Iris pigment epithelial cell (primary cell): ENCODE data around the gene LSM8.
"Not testable (repeated sequence)": the region's sequence is repeated elsewhere in the genome, so short reads cannot be mapped to it uniquely, and the experiment has no call there.

Source experiments
- DNase-seq: peaks from one replicate; pipeline ENCODE4 v3.0.0-alpha.2; 2011; ENCODE audit warnings: low read depth

The LSM8 gene

DNA sequence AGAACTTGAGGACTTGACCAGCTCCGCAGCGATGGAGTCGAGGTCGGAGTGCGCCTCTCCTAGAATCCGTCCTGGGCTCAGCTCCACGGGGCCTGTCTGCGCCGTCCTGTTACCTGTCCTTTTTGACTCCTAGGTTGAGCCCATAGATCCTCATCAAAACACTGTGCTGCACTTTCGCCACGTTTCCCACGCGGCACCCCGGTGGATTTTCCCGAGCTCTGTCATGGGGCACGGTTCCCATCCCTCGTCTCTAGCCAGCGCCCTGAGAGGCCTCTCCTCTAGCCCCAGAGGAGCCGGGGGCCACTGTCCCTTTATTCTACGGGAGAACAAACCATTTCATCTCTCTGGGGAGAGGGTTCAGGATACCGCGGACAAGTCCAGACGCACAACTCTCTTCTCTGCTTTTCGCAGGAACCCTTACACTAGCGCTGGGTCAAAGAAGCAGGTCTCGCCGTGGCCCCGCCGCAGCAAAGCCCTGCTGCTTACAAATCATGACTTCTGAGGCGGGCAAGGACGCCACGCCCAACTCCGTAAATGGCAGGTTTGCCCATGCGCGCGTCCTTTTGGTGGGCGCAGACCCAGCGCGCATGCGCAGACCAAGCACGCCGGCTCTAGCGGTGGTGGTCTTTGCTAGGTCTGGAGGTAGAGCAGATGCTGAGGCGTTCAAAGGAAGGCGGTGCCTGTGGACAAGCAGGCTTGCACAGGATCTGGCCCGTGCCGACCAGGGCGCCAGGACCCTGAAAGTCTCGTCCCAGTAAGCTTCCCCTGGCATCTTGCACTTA lies 30.3 kb downstream of the LSM8 start:
- DNase-seq: peak; percentile 67

DNA sequence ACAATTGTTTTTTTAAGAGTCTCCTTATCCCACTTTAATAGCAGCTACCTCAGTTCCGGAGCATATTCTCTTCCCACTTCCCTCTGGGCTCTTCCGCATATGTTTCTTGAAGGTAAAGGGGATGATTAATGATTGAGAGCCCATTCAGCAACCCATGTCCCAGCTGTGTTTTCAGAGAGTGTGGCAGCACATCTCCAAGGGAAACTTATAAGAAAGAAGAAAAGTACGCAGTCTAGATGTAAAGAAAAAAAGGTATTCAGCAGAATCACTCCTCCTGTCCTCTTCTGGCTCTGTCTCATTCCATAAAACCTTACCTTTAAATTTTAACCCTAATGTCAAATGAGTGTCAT lies 30.8 kb downstream of the LSM8 start:
- no peak for DNase-seq

DNA sequence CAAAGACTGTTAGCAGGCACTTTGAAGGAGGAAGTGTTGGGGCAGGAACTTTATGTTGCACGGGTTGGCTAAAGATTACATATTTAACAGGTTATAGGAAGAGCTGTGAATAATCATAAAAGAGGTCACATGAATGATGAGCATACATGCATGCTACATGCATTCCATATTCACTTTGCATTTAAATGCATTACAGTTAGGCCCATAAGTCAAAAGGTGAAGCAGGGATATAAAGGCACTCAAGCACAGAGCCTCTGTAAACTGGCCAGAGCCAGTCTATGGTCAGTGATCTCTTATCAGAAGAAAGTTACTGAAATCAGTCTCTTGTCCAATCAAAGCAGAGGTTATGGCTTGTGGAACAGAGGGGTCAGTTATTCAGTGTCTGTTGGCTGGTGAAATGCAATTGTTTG lies 33.3 kb downstream of the LSM8 start:
- DNase-seq: no peak

DNA sequence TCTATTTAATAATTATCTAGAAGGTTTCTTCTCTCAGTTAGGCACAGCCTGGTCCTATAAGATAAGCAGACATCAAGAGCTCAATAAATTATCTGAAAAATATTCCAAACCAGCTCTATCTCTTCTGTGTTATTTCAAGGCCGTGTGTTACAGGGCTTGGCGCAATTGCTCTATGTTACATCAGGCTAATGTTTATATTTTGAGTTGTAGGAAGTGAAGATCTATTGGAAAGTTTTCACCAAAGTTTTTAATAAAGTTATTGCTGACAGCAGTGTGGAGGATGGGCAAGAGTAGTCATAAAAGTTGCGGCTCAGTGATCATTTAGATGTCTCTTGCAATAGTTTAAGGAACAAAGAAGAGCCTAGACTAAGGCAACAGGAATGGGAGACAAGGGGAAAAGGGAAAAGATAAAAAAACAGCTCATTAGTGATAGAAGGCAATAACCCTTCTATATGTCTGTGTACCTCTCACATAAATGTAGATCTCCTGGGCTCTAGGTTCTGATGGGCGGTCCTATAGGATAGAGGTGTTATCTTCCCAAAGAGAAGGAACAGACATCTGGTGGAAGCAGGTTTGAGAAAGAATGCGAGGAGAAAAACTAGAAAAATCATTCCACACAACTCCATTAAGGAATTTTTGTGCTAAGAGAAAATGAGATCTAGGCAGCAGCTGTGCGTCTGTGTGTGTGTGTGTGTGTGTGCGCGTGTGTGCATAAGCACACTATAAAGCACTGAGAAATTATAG lies 34.6 kb downstream of the LSM8 start:
- DNase-seq: no peak

DNA sequence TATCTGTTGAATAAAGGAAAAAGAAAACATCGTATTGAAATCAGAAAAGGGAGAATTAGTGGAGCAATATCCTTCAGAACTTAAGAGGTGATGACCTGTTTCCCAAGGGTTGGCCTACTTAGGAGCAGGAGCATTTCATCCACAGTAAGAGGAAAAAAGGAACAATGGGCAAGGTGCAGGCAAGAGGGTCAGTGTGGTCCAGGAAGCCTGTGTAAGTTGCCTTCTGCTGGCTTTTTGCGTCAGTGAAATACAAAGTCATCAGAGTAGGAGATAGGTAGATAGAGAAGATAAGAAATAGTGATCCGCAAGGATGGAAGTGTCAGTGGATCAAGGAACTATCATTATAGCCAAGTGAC lies 35.2 kb downstream of the LSM8 start:
- no peak for DNase-seq

DNA sequence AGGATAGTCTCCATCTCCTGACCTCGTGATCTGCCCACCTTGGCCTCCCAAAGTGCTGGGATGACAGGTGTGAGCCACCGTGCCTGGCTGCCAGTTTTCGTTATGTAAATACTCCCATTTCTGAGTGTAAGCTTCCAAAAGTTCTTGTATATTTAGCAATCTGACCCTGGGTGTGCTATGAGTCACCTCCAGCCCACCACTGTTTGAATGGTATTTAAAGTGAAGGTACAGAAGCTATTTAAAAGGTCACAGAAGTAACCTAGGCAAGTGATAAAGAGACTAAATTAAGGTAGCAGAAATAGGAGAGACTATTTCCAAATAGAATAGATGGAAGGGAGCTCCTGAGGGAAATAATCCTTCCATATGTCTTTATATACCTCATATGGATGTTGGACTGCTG lies 36.6 kb downstream of the LSM8 start:
- no peak for DNase-seq

DNA sequence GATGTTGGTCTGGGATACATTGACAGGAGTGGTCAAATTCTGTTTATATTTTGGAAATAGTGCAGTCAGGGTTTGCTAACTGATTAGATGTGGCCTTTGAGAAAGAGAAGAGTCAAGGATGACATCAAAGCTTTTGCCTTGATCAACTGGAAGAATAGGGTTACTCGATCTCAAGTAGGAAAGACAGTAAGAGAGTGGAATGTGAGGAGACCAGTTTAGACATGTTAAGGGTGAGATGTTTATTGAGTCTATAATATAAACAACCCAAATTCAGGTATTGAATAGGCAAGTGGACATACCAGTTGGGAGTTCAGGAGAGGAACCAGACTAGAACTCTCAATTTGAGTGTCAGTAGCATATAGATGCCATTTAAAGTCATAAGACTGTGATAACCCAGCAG lies 38.6 kb downstream of the LSM8 start:
- no peak for DNase-seq

DNA sequence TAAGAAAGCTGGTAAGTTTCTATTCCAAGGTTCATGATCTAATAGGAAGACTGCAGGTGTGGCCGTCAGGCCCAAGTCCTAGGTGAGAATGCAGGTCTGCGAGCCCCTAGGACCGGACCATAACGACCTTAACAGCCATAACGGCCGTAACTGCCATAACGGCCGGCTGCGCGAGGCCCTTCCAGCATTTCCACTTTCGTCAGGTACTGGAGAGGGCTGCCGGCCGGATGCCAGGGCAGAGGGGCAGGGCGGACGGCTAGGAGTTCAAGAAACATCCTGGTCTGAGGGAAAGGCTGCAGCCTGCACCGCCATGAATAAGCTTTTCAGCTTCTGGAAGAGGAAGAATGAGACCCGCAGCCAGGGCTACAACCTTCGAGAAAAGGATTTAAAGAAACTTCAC lies 40.6 kb downstream of the LSM8 start, which contains the start of gene ANKRD7:
Gene ANKRD7, plus strand, starts transcription at position 184 of the 400 bp plus-strand sequence. Its CDS starts 127 bp downstream, at position 311.
- DNase-seq: no peak

DNA sequence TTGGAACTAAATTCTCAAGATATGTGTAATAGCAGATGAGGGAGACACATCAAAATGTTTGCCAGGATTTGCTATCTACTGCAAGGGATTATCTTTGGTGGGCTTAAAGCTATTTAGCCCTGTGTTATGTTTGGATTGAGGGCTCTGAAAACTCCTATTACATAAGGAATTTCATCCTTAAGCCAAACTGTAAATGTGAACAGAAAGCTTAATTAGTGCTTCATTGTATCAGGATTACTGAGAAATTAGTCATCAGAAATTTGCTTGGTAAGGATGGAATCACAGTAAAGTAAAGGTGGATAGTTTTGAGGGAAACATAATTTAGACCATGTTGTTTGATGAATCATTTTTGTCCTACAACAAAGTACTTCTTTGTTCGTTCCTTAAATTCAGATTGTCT lies 48.9 kb downstream of the LSM8 start:
- peak; percentile 0 for DNase-seq

DNA sequence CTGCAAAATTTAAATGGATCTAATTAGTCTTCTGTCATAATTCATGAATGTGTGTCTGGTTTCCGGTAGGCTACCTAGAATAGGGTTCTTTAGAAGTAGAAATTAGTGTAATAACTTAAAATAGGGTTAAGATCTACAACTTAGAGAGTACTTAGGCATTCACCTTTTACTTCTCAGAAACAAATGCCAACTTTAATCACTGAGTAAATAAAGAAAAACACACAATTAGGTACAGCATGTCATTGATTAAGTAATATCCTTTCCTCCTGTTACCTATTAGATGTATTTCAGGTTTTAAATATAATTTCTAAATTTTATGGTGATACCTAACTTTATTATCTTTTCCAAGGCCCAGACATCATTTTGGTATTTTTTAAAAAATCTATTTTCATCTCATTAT lies 49.8 kb downstream of the LSM8 start:
- no peak for DNase-seq

DNA sequence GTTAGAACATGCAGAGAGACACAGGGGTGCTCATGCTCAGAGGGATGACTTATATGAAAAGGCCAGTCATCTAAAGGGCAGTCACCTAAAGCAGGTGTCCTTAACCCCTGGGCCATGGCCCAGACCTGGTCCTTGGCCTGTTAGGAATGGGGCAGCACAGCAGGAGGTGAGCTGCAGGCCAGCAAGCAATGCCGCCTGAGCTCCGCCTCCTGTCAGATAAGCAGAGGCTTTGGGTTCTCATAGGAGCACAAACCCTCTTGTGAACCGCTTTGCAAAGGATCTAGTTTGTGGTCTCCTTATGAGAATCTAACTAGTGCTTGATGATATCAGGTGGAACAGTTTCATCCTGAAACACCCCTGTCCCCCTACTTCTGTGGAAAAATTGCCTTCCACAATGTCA lies 55.0 kb downstream of the LSM8 start:
- no peak for DNase-seq

DNA sequence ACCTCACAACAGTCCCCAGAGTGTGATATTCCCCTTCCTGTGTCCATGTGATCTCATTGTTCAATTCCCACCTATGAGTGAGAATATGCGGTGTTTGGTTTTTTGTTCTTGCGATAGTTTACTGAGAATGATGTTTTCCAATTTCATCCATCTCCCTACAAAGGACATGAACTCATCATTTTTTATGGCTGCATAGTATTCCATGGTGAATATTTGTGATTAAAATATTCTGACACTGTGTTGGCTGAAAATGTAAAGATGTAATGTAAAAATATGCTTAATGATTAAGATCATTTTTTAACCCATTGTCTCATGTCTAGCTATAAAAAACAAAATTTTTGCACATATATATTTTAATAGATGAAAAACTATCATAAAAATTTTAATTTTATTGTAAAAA lies 56.4 kb downstream of the LSM8 start:
- not testable (repeated sequence) for DNase-seq
